GM21786 (cell line): ENCODE measurements around the gene KCNMA1.

ENCODE experiments used
- ATAC-seq: cut with Tn5 transposase; IDR thresholded peaks from one replicate; pipeline ENCODE4 v1.9.1; 2021; ENCODE audit not compliant: unreplicated experiment

The KCNMA1 gene

GRCh38 chr10:77106676-77107075 is 530.9 kb downstream of the KCNMA1 start:
- ATAC-seq = no peak

GRCh38 chr10:77105761-77106221 is 531.8 kb downstream of the KCNMA1 start:
- no peak for ATAC-seq

GRCh38 chr10:77104459-77104980 is 533.1 kb downstream of the KCNMA1 start:
- no peak for ATAC-seq

DNA sequence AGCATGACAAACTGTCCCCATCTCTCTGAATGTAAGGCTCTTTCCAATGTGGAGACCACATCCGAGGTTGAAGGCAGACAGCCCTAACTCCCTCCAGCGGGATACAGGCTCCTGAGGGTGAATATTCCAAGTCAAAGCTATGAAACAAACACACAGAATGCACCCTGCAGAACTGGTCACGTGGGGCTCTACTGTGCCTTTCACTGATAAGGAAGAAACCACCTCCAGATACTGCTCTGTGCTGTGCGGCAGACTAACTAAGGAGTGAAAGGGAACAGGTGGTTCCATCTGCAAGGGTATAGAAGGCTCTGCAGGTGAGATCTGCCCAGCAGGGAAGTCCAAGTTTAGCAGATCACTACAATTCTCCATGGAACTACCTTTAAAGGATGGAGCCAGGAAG is 534.4 kb downstream of the KCNMA1 start:
- ATAC-seq = no peak

- ATAC-seq = no peak
Measured at GRCh38 chr10:77101341-77101740, 536.3 kb downstream of the KCNMA1 start.

GRCh38 chr10:77099136-77099535 is 538.5 kb downstream of the KCNMA1 start:
- ATAC-seq = no peak

DNA sequence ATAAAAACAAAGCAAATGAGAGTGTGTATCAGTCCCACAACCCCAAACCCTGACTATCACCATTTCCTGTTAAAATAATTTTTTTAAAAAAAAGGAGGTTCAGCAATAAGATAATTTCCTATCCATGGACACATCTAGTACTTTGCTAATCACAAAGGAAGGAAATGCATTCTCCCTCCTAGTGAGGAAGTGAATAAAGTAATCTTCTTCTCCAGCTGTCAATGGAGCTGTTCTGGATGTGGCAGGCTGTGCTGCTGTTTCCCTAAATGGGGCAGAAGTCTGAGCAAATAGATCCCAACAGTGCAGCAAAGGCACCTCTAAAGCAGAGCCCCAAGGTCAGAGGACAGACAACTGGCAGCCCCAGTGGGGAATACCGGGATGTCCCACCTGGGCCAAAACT is 540.0 kb downstream of the KCNMA1 start:
- no peak for ATAC-seq

GRCh38 chr10:77093126-77093525 is 544.5 kb downstream of the KCNMA1 start:
- no peak for ATAC-seq

DNA sequence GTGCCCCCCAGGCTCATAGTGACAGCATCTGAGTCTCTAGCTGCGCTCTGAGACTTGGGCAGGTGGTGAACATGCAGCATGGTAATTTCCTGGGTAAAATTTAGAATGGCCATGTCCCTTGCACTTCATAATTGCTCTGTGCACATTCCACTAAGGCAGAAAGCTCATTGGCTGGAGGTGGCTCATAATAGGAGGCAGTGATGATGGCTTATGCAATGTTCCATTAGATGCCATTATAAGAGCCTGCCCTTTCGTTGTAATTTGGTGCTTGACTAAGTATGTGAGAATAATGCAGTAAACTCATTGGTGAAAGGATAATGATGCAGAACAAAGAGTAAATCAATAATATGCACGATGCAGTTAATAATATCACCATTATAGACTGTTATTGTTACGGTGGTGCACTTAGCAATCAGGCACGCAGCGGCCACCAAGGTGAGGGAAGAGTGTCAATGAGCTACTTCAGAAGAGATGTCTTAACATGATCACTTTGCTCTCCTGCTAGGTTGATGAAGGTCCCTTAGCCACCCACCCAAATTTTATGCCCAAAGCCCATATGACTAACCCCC is 545.9 kb downstream of the KCNMA1 start:
- ATAC-seq = no peak

DNA sequence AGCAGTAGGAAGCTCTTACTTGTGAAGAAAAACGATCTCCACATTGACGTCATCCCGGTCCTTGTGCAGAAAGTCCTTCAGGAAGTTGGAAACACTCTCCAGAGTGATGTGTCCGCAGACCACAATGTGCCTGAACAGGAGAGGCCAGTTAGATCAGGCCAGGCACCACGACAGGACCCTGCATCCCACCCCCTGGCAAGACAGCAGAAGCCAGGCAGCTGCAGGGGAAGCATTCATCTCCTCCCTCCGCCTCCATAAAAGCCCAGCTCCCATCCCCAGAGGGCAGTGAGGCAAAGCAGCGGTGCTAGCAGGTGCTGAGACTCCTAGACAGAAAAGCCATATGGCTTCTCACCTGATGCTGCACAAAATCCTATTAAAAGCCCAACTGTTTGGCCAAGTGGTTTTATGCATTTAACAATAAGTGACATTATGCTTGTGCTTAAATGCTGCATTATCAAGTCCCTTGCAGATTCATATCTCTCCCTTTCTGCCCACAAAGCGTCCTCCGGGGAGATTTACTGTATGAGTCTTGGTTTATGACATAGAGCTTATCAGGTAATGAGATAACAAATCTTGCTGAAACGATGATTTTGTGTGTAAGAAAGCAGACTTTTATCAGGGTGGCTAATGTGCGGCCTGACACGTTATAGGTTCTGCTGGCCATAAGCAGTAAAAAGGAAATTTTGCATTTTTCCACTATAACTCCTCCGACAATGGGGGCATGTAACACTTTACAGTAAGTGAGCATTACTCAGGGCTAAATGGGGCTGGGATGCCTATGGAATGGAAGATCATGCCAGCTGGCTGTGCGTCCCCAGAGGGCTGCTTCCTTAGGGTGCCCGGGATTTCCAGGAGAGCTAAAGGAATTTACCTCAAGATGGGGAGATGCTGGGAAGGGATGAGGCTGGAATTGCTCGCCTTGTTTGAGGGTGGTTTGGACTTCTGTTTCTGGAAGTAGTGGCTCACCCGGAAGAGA is 546.9 kb downstream of the KCNMA1 start:
- ATAC-seq = no peak

GRCh38 chr10:77087366-77087765 is 550.2 kb downstream of the KCNMA1 start:
- no peak for ATAC-seq

DNA sequence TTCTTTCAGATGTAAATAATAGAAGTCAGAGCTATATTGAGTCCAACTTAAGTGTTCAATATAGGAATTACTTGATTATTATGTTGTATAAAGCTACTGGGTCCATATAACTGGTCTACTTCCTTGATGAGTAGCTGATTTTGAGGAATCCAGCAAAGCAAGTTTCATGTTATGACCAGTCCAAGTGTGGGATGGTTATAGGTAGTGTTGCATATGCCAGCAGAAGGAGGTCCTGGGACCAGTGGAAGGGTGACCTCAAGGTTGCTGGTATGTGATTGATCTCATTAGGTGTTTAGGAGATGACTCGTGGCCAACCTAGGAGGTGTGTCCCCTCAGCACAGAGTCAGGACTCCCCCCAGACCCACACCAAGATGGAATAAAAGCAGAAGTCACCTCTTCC is 551.5 kb downstream of the KCNMA1 start:
- ATAC-seq = no peak

- no peak for ATAC-seq
Measured at GRCh38 chr10:77085344-77085743, 552.3 kb downstream of the KCNMA1 start.

- no peak for ATAC-seq
Measured at GRCh38 chr10:77084431-77085144, 553.0 kb downstream of the KCNMA1 start.

- no peak for ATAC-seq
Measured at GRCh38 chr10:77082601-77083252, 554.9 kb downstream of the KCNMA1 start.

DNA sequence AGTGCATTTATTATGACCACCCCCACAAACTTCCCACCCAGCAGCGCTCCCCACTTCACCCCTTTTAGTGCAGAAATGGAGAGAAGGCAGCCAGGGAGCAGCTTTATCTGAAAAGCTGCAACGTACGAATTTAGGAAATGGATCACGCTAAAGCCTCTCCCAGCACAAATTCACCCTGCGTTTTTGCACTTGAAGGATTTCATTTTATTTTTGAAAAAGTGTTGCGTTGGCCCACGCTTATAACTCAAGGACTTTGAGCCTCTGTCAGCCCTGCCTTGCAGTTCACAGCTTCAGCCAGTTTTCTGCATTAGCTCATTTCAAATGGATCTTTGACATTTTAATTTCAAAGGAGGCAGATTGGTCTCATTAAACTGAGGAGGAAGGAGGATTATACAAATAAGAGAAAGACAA is 556.1 kb downstream of the KCNMA1 start:
- no peak for ATAC-seq

GRCh38 chr10:77080361-77081027 is 557.1 kb downstream of the KCNMA1 start:
- no peak for ATAC-seq

DNA sequence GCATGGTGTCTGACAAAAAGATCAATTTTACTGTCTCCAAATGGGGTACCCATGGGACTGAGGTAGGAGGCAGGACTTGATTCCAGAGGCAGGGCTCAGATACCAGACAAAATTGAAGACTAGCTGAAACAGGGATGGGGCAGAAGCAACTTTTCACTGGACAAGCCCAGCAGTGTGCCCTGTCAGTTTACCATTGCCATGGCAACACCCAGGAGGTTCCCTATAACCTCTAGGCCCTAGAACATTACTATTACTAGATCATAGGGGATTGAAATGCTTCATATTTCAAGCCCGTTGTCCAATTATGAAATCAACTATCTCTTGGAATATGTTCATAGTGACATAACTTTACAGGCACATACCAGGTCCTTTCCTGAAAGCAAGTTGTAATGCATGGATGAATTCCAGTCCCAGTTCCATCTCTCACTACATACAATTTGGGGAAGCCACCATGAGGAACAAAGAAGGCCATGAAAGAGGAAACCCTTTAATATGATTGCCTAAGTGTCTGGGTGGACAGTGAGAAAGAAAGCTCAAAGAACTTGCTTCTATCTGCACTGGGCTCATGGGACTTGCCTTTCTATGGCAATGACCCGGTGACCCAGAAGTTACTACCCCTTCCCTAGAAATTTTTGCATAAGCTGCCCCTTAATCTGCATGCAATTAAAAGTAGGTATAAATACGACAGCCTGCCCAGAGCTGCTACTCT is 557.9 kb downstream of the KCNMA1 start:
- no peak for ATAC-seq

GRCh38 chr10:77077316-77077945 is 560.2 kb downstream of the KCNMA1 start:
- ATAC-seq = no peak
